Measurements from ENCODE around the gene LRGUK.
A peak's percentile ranks its signal among the peaks of the same experiment; 100 is the strongest.
"Not testable (repeated sequence)": the region's sequence is repeated elsewhere in the genome, so short reads cannot be mapped to it uniquely, and the experiment has no call there.

LRGUK gene

DNA sequence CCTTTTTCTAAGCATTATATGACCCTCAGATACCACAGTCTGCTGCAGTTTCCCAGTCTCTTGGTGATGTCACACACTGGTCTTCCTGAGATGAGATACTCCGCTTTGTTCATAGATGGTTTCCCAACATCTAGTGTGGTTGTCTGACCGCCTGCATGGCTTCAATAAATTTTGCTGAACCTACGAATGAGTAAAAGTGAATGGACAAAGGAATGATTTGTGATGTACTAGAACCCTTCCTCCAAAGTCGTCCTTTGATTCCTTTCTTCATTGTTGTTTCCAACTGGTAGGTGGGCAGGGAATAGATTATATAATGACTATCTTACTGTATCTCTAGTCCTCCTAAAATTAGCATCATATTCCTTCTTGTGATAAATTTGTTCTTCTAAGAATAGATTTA is 107.1 kb downstream of the LRGUK start:
- no peak for DNase-seq

GRCh38 chr7:134245253-134245652 is 118.1 kb downstream of the LRGUK start:
- no peak for DNase-seq

- DNase-seq: no peak
Observed at GRCh38 chr7:134246347-134246746, 119.2 kb downstream of the LRGUK start.

- DNase-seq: no peak
Observed at GRCh38 chr7:134246761-134247160, 119.6 kb downstream of the LRGUK start.

- peak in 1 of 51 donors; percentile 1 for DNase-seq
Observed at GRCh38 chr7:134248196-134248595, 121.1 kb downstream of the LRGUK start.

DNA sequence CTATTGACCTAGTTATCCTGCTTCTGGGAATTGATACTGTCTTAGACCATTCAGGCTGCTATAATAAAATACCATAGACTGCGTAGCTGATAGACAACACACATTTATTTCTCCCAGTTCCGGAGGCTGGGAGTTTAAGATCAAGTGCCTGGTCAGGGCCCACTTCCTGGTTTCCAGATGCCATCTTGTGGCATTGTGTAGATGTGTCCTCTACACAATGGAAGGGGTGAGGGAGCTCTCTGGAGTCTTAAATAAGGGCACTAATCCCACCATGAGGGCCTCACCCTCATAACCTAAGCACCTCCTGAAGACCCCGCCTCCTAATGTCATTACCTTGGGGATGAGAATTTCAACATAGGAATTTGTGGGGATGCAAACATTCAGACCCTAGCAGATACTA is 127.2 kb downstream of the LRGUK start:
- peak in 1 of 51 donors; percentile 3 for DNase-seq

DNA sequence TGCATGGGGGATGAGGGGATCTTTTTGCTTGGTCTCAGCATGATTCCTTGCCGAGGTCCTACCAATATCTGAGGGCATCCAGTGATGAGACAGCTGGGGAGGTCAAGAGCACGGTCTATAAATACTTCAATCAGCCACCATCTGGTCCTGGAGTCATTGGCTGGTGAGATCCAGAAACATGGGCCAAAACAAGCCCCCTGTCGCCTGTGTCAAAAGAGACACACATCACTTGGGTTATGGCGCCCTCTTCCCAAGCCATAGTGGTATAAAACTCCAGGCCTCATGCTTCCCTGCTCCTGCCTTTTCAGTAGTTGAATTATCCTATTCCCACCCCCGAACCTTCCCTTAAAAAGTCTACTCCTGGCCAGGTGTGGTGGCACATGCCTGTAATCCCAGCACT is 128.7 kb downstream of the LRGUK start:
- no peak for DNase-seq

DNA sequence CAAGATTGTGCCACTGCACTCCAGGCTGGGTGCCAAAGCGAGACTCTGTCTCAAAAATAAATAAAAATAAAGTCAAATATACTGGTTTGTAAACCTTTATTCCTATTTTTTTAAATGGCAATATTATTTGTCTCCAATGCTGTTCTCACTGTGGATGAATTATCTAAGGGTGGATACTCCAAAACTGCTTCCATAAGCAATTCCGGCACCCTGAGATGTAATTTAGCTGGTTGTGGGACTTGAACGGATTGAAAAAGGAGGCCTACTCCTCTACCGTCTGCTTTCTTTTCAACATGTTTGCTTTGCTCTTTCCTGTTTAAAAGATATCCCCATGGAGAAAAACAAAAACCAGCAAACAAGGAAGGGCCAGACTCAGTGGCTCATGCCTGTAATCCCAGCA is 135.2 kb downstream of the LRGUK start:
- no peak for DNase-seq

GRCh38 chr7:134276951-134277350 is 149.8 kb downstream of the LRGUK start:
- no peak for DNase-seq

- no peak for DNase-seq
Observed at GRCh38 chr7:134278502-134279153, 151.5 kb downstream of the LRGUK start.

DNA sequence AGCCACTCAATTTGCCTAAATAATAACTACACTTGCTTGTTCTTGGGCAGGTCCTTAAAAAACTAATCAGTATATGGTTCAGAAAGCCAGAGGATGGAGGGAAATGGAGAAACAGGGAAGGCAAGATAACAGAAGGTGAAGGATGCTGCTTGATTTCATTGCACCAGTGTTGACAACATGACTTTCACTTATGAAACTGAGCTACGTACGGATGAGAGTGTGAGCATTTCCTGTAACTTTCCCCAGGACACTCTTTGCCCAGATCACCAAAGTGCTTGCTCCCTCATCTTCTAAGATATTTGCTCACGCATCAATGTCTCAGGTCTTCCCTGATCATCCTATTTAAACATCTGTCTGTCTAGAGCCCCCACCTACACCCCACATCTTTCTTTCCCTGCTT is 152.2 kb downstream of the LRGUK start:
- no peak for DNase-seq

DNA sequence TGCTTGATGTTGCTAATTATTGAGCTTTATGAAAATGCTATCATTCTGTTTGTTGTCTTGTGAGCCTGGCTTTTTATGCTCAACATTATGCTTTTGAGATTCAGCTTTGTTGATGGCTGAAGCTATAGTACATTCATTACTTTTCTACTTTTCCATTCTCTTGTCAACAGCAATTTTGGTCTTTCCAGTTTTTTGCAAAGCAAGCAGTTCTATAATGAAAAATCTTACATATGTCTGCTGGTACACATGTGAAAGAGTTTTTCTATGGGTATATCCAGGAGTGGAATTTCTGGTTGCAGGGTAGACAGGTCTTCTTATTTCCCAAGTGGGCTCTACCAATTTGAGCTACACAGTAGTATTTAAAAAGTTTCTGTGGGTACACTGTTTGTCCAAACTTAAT is 152.8 kb downstream of the LRGUK start:
- no peak for DNase-seq

GRCh38 chr7:134280508-134280907 is 153.4 kb downstream of the LRGUK start:
- DNase-seq: no peak

- DNase-seq: no peak
Observed at GRCh38 chr7:134284011-134284410, 156.9 kb downstream of the LRGUK start.

GRCh38 chr7:134284952-134285351 is 157.8 kb downstream of the LRGUK start:
- DNase-seq: no peak

DNA sequence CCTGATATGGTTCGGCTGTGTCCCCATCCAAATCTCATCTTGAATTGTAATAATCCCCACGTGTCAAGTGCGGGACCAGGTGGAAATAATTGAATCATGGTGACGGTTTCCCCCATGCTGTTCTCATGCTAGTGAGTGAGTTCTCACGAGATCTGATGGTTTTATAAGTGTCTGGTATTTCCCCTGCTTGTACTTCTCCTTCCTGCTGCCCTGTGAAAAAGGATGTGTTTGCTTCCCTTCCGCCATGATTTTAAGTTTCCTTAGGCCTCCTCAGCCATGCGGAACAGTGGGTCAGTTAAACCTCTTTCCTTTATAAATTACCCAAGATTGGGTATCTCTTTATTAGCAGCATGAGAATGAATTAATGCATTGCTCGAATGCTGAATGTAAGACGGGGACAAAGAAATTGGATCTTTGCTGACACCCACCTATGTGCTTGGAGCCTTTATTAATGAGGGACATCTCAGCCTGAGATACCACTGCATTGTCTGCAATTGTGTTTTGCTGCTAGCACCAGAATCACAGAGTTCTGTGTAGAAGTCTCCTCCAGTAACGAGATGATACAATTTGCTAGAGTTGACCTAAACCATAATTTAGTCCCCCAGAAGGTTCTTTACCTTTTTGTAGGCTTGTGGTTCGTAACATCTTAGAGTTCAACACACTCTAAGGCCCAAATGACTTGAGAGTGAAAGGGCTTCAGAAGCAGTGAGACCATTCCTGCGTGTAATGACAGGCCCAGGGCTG is 160.9 kb downstream of the LRGUK start:
- DNase-seq: no peak

GRCh38 chr7:134289423-134289822 is 162.3 kb downstream of the LRGUK start:
- peak in 1 of 51 donors; percentile 2 for DNase-seq

DNA sequence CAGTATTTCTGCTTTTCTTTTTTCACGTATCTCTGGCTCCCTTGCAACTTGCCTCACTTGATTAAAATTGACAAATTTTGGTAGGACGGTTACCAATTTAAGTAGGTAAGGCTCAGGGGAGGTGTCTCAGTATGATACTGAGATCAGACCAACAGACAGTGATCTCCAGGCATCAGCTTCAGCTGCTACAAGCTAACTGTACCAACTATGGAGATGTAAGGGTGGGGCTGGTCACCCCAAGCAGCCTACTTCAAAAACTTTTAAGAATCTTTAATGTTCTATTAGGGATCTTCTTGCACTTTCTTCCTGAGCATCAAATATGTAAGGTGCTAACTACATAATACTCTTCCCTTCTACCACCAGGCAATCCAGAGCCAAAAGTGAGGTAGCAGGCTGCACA is 162.7 kb downstream of the LRGUK start:
- no peak for DNase-seq

GRCh38 chr7:134290286-134290685 is 163.1 kb downstream of the LRGUK start:
- no peak for DNase-seq

GRCh38 chr7:134293002-134293740 is 166.0 kb downstream of the LRGUK start:
- peak in 10 of 51 donors; percentile 6 to 29 (median 12) for DNase-seq

DNA sequence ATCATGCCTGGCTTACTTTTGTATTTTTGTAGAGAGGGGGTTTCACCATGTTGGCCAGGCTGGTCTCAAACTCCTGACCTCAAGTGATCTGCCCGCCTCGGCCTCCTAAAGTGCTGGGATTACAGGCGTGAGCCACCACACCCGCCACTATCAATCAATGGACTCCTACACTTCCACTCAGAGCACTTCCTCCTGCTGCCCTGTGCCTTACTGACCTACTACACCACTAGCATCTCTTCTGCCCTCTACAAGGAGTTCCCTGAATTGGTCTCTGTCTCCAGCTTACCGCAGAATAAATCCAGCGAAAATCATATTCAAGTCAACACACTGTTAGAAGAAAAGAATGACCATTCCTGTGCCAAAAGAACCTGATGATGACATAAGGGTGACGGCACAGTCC is 168.8 kb downstream of the LRGUK start:
- not testable (repeated sequence) for DNase-seq

DNA sequence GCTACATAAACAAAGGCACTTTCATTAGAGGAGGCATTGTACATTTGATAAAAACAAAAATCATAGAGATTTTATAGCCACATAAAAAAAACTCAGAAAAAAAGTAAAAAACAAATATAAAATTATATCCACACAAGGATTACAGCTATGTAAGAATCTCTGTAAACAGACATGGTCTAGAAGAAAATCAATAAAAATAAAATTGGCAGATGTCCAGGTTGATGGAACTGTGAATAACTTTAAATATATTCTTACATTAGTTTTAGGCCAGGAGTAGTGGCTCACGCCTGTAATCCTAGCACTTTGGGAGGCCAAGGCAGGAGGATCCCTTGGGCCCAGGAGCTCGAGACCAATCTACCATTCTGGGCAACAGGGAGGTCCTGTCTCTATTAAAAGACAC is 170.3 kb downstream of the LRGUK start:
- DNase-seq: no peak

Data from hypothalamus (tissue), 51 donors.